GM12878 (cell line): Measurements from ENCODE around the gene SMURF1. TPM values are rescaled to one million over a fixed set of nuclear protein-coding genes. Genes with fewer than 3 reads are reported as not detected.

Source experiments
- ATAC-seq: fragments of 200-7000 bp; cut with Tn5 transposase; 3 replicates; pipeline ENCODE4 v1.9.1; 2020; ENCODE audit warnings: mild to moderate bottlenecking, moderate library complexity
- BruUV-seq: library from RNA; stranded (reverse); fragments of 400-500 nt; replicated peaks from 2 replicates; lab custom pipeline; 2021; lab: Mats Ljungman, UMichigan
- CTCF ChIA-PET: fragments of 300-600 bp; sonication (Branson Sonifier 250); formaldehyde crosslinking; extraction: SDS; loops from one replicate; lab custom pipeline; 2021; ENCODE audit warnings: inconsistent platforms; lab: Yijun Ruan, JAX
- POLR2A ChIA-PET: fragments of 350-600 bp; formaldehyde crosslinking; extraction: SDS; loops from one replicate; lab custom pipeline; 2021; ENCODE audit warnings: inconsistent platforms; lab: Charles Lee
- RAD21 ChIA-PET: fragments of 300-600 bp; sonication (Branson Sonifier 250); formaldehyde crosslinking; loops from one replicate; lab custom pipeline; 2023; ENCODE audit warnings: antibody characterized with exemption; ENCODE audit not compliant: unreplicated experiment; lab: Charles Lee
- SMC1A ChIA-PET: fragments of 300-600 bp; sonication (Branson Sonifier 250); formaldehyde crosslinking; loops from one replicate; lab custom pipeline; 2023; ENCODE audit not compliant: unreplicated experiment, uncharacterized antibody; lab: Charles Lee
- DNase-seq: peaks from one replicate; pipeline ENCODE4 v3.0.0-alpha.2; 2011; ENCODE audit warnings: low read depth, low spot score
- FAIRE-seq: peaks from 3 replicates; lab custom pipeline; 2011; peaks lifted over from hg19 to GRCh38; lab: Jason Lieb, UNC
- H2AFZ ChIP-seq: 2 replicates; pipeline ENCODE4 v1.6.0; 2011; ENCODE audit warnings: low read depth, low read length, control low read depth; ENCODE audit not compliant: control insufficient read depth
- H3K27ac ChIP-seq: 2 replicates; pipeline ENCODE4 v1.5.1; 2011; ENCODE audit warnings: control low read depth; ENCODE audit not compliant: control insufficient read depth, insufficient read depth
- H3K27me3 ChIP-seq, 2 experiments: replicated peaks in 1 of 2; 2 replicates each; pipeline versions ENCODE4 v1.6.0 to v1.6.1; 2011; ENCODE audit warnings: low read length in 1 of 2; ENCODE audit not compliant: control insufficient read depth in 2 of 2, insufficient read depth in 2 of 2
- H3K36me3 ChIP-seq, 2 experiments: 2 replicates each; pipeline ENCODE4 v1.5.1; 2011; ENCODE audit warnings: low read length in 1 of 2; ENCODE audit not compliant: control insufficient read depth in 2 of 2, insufficient read depth in 2 of 2
- H3K4me1 ChIP-seq: 2 replicates; pipeline ENCODE4 v1.6.1; 2011; ENCODE audit warnings: mild to moderate bottlenecking, low read length, moderate library complexity, mixed read lengths; ENCODE audit not compliant: control insufficient read depth, insufficient read depth
- H3K4me2 ChIP-seq: 2 replicates; pipeline ENCODE4 v1.6.0; 2011; ENCODE audit warnings: control low read depth; ENCODE audit not compliant: control insufficient read depth, insufficient read depth
- H3K4me3 ChIP-seq: fragments of 200-600 bp; sonication (generic); 2 replicates; pipeline ENCODE4 v1.5.1; 2016
- H3K79me2 ChIP-seq: 2 replicates; pipeline ENCODE4 v1.6.0; 2011; ENCODE audit warnings: low read length; ENCODE audit not compliant: control insufficient read depth, insufficient read depth
- H3K9ac ChIP-seq: 2 replicates; pipeline ENCODE4 v1.8.0; 2011; ENCODE audit warnings: low read length, control low read depth, mixed read lengths; ENCODE audit not compliant: control insufficient read depth, insufficient read depth
- H3K9me3 ChIP-seq: replicated peaks from 3 replicates; pipeline ENCODE4 v1.5.1; 2011; ENCODE audit warnings: mild to moderate bottlenecking, low read length; ENCODE audit not compliant: control insufficient read depth, insufficient read depth
- H4K20me1 ChIP-seq: 2 replicates; pipeline ENCODE4 v1.6.0; 2011; ENCODE audit not compliant: control insufficient read depth, insufficient read depth
- CBFB ChIP-seq: IDR thresholded peaks from 2 replicates; pipeline ENCODE4 v1.6.1; 2016; ENCODE audit warnings: antibody characterized with exemption, low read depth
- MXI1 ChIP-seq: fragments of 150-350 bp; IDR thresholded peaks from 2 replicates; pipeline ENCODE4 v1.6.1; 2011; ENCODE audit warnings: low read depth, mild to moderate bottlenecking, inconsistent platforms, low read length, improper control_type of control experiment
- MYB ChIP-seq: fragments of 150-350 bp; IDR thresholded peaks from 2 replicates; pipeline ENCODE4 v1.6.1; 2014; ENCODE audit warnings: mild to moderate bottlenecking, low read depth, low read length, borderline replicate concordance
- MYC ChIP-seq: IDR thresholded peaks from 2 replicates; pipeline ENCODE4 v1.6.1; 2011; ENCODE audit warnings: mild to moderate bottlenecking, low read length, moderate library complexity, inconsistent platforms; ENCODE audit not compliant: insufficient read depth, insufficient replicate concordance, insufficient read length, severe bottlenecking
- POLR2AphosphoS5 ChIP-seq: IDR thresholded peaks from 2 replicates; pipeline ENCODE4 v1.6.1; 2011; ENCODE audit warnings: mild to moderate bottlenecking, low read length, inconsistent platforms
- RAD21 ChIP-seq: IDR thresholded peaks from 2 replicates; pipeline ENCODE4 v1.6.1; 2011; ENCODE audit warnings: mild to moderate bottlenecking, low read depth, low read length, moderate library complexity; ENCODE audit not compliant: insufficient read depth
- TAF1 ChIP-seq: IDR thresholded peaks from 2 replicates; pipeline ENCODE4 v1.6.1; 2011; ENCODE audit warnings: mild to moderate bottlenecking, low read depth, low read length, borderline replicate concordance
- ZBED1 ChIP-seq: IDR thresholded peaks from 2 replicates; pipeline ENCODE4 v1.6.1; 2016; ENCODE audit warnings: borderline replicate concordance
- WGBS: methylation state at CpG from one replicate; pipeline ENCODE4 v1.1.6; 2016; ENCODE audit warnings: low lambda C conversion rate; ENCODE audit not compliant: insufficient replicate concordance, insufficient coverage; ENCODE audit errors: missing lambda C conversion rate; 5-methylcytosine and 5-hydroxymethylcytosine counted together
- in situ Hi-C: fragments of 300-500 bp; cut with MboI; formaldehyde crosslinking; loops from 9 replicates; pipeline ENCODE4 v1.14.3; 2018; ENCODE audit warnings: mixed read lengths
- intact Hi-C: fragments of 100-400 bp; cut with micrococcal nuclease; formaldehyde crosslinking; loops from one replicate; pipeline ENCODE4 v1.14.2; 2022; ENCODE audit not compliant: unreplicated experiment
- polyA plus RNA-seq, 11 experiments: library from polyadenylated mRNA; depleted of rRNA in 4 of 11; unstranded in 6 of 11; stranded (reverse) in 5 of 11; fragments of >200 nt; fragmentation: Nextera tagmentation in 4 of 11; fragmentation: Illumina TruSeq in 1 of 11; extraction: Ambion mirVana in 4 of 11; extraction: Trizol in 1 of 11; gene quantifications; 1 replicate in 1 of 11; 2 replicates in 10 of 11; pipeline versions ENCODE4 v1.2.1 to v1.2.3, GENCODE V29; 2011 to 2016; ENCODE audit warnings: inconsistent platforms in 2 of 11, missing spikeins in 2 of 11, low read depth in 1 of 11
- total RNA-seq, 4 experiments: library from RNA; depleted of rRNA in 3 of 4; stranded (reverse); fragments of >200 nt in 3 of 4; fragmentation: Illumina TruSeq in 1 of 4; extraction: Trizol in 1 of 4; gene quantifications; 2 replicates each; pipeline versions ENCODE4 v1.2.1 to v1.2.3, GENCODE V29; 2013 to 2021
- TF ChIP-seq, protein P1 (sequence below): fragments of 450-650 bp; IDR thresholded peaks from 2 replicates; pipeline ENCODE4 v1.6.1; 2014; ENCODE audit warnings: mild to moderate bottlenecking

Gene SMURF1
- total and polyA plus RNA-seq, 10 of the 15 experiments (the other 5 are each of a cell fraction or from before 2014, with no cell fraction given): 0.76 to 14.0 (median 7.9) TPM

DNA sequence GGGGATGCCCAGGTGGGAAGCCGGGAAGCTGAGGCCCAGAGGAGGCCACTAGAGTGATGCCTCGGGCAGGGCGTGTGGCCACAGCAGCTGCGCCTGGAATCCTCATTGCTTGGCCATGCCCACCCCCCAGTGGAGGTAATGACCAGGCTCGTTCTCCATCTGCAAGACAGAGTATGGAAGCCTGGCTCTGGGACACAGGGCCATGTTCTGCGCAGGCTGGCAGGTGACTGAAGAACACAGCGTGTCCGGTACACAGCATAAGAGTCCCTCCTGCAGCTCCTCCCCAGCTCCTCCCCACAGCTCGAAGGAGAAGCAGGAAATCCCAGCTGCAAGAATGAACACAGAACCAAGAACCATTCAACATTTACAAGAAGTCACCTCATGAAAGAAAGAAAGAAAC lies 64.8 kb downstream of the SMURF1 start:
- intact Hi-C loops: no loop called here
- no peak for TF ChIP-seq TAF1
- TF ChIP-seq POLR2AphosphoS5: no peak
- TF ChIP-seq MYB: no peak
- TF ChIP-seq MXI1: no peak
- no peak for TF ChIP-seq CBFB
- TF ChIP-seq, protein P1, sequence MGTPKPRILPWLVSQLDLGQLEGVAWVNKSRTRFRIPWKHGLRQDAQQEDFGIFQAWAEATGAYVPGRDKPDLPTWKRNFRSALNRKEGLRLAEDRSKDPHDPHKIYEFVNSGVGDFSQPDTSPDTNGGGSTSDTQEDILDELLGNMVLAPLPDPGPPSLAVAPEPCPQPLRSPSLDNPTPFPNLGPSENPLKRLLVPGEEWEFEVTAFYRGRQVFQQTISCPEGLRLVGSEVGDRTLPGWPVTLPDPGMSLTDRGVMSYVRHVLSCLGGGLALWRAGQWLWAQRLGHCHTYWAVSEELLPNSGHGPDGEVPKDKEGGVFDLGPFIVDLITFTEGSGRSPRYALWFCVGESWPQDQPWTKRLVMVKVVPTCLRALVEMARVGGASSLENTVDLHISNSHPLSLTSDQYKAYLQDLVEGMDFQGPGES: no peak
- TF ChIP-seq ZBED1: no peak
- no peak for TF ChIP-seq RAD21
- no peak for TF ChIP-seq MYC
- WGBS: 75% methylated on average over 9 of the region's 9 CpGs
- Histone ChIP-seq H3K9ac (no peak overlapping the region), H4K20me1 (no peaks in the 10 kb centered on the region), H3K9me3 (no peaks in the 10 kb centered on the region), H3K4me1 (no peaks in the 10 kb centered on the region), H3K27me3 (no peaks in the 10 kb centered on the region), H3K4me2 (no peak overlapping the region), H3K36me3 (no peaks in the 10 kb centered on the region), H3K79me2 (no peaks in the 10 kb centered on the region), H2AFZ (no peak overlapping the region), H3K4me3 (no peak overlapping the region), H3K27ac (no peak overlapping the region)
- ChIA-PET POLR2A (no interaction called here), SMC1A (interaction anchor here (1.0 kb wide), 1 partner anchor 75 kb away, joined by 3 read pairs; no protein-coding TSS in a partner anchor), RAD21 (no interaction called here), CTCF (interaction anchor here (1.2 kb wide), 1 partner anchor 19 kb away, joined by 4 read pairs; no protein-coding TSS in a partner anchor)
- in situ Hi-C loops: no loop called here
- BruUV-seq: no TSS peak
- FAIRE-seq: no peak
- no peak for DNase-seq
- no peak for ATAC-seq
